Endometrium (tissue), 2 donors: ENCODE results near the gene ARFGAP3.
"Not testable (repeated sequence)": the region's sequence is repeated elsewhere in the genome, so short reads cannot be mapped to it uniquely, and the experiment has no call there.

Source experiments
- FAIRE-seq: peaks from 2 replicates; lab custom pipeline; 2012; peaks lifted over from hg19 to GRCh38; lab: Jason Lieb, UNC
- donor health status: control.
- donor health status: control.

ARFGAP3 gene

DNA sequence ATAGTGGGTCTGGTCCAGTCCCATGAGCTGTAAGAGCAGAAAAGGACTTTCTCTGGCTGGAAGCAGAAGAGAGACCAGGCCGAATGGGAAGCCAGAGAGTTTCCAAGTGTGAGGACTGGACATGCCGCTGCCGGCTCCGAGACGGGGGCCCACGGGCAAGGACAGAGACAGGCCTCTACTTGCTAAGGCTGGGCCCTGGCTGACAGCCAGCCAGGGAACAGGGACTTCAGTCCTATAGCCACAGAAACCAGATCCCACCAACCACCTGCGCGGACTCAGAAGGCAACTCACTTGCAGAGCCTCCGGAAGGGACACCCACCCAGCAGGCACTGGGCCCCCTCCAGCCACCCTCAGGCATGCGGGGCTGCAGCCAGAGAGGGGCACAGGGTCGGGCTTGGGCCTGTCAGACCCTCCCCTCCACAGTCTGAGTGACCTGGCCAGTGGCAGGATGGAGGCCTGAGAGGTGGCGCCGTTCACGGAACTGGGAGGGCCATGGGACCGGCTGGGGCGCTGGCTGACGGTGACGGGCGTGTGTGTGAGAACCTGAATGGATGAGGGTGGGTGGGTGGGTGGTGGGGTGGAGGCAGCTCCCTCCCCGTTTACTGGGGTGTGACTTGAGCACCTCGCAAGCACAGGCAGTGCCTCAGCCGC is 88.6 kb downstream of the ARFGAP3 start:
- FAIRE-seq = no peak

DNA sequence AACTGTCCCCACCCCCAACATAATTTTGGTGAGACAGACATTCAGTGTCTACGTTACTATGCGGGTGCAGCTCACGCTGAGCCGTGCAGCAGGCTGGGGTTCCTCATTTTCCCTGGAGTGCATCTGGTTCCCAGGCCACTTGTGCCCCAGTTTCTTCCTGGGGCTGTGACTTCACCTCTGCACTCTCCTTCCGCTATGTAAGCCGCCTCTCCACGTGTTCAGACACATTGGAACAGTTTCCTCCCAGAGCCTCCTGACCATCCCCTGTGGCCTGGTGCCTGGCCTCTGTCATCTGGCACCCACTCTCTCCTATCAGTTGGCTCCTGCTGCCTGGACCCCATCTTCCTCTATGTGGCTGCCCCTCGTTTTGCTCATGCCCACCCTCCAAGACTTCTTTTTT is 90.2 kb downstream of the ARFGAP3 start:
- no peak for FAIRE-seq

DNA sequence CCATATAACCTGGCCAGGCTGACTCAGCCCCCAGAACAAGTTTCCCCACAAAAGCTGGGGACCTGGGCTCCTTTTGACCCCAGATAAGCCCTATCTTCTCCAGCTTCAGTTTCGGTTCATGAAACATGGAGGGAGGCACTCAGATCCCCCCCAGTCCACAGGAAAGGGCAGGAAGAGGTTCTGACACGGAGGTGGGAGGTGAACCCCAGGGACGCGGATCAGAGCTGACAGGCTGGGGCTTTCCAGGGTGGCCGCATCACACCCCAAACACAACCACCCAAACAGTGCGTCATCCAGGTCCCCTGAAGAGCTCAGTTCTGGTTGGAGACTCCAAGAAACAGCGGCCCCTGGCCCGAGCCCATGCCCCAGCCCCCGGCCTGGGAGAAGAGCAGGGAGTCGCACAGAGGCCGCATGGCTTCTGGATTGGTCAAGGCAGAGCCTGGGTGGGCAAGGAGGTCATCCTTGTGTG is 92.1 kb downstream of the ARFGAP3 start:
- FAIRE-seq = no peak

DNA sequence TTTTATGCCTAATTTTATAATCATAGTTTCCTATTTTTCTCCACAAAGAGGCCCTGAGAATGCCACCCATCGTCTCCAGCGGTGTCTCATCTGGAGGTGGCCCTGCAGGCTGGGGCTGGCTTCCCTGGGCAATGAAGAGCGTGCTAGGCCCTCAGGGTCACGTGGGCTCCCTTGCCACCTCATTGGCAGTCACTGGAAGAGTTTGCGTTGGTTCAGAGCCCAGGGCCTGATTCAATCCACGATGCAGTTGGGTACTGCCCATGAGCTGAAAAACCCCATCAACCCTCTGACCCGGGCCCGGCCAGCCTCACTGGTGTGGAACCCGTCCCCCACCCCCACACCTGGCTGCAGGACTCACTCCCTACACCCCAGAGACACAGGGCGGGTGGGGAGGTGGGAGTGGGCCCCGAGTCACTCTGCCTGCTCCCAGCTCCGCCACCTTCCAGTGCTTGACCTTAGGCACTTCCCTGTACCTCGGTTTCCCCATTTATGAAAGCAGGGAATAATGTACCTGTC is 93.0 kb downstream of the ARFGAP3 start:
- FAIRE-seq = no peak

DNA sequence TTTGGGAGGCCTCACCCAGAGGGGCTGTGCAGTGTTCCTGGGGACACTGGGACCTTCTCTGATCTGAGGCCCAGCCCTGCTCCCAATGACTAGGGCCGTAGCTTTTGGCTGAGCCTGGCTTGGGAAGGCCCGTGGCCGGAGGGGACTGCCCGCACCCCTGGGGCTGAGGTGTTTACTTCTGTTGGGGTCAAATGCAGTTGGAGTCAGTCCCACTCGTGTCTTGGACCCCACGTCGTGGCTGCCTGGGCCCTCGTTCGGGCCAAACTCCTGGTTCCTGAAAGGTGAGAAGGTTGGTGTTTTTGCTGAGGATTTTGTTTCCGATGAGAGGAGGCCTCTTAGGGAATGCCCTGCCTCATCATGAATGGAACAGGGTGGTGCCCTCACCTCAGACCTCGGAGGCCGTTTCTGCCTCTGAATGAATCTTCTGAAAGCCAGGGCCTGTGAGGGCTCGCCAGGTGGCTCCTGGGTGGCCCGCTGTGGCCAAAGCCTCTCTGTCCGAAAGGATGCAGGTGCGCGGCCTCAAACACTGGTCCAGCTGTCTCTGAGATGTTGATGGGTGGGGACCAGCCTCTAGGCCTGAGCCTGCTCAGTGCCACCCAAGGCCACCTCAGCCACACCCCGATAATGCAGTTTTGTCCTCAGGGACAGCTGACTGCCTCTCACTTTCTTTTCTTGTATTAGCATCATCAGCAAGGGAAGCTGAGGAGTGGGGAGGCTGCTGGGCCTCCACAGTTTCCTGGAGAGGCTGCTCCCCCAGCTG is 96.1 kb downstream of the ARFGAP3 start:
- no peak for FAIRE-seq

DNA sequence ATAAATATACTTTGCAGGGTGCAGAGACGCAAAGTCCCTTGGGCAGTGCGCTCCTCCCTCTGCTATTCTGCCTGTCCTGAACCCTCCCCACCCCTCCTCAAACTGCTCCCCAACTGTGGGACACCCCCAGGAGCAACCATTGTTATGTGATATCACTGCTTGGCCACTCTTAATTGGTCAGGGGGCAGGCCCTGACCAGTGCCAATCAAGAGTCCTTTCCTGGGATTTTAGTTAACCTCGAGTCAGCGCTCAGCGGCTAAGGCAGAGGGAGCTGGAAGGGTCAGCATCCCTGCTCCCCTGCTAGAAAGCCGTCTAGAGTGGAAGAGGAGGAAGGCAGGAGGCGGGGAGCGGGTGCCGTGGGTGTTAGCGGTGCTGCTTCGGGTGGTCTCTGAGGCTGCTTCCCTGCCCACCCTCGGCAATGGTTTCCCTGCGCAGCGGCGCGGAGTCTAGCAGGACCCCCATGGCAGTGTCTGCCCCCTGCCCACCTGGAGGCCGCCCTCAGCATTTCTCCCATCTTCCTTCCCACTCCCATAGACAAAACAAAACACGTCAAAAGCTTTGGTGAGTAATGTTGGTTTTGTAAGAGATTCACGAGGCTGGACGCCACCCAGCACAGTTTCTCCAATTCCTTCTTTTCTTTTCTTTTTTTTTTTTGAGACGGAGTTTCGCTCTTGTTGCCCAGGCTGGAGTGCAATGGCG is 98.0 kb downstream of the ARFGAP3 start:
- no peak for FAIRE-seq

DNA sequence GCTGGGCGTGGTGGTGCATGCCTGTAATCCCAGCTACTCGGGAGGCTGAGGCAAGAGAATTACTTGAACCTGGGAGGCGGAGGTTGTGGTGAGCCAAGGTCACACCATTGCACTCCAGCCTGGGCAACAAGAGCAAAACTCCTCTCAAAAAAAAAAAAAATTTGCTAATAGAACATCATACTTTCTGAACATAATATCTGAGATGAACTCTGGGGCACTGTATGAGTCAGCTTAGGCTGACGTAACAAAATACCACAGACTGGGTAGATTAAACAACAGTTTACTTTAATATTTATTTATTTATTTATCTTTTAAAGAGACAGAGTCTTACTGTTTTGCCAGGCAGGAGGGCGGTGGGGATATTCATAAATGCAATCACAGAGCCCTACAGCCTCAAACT is 101.5 kb downstream of the ARFGAP3 start:
- FAIRE-seq = not testable (repeated sequence)

DNA sequence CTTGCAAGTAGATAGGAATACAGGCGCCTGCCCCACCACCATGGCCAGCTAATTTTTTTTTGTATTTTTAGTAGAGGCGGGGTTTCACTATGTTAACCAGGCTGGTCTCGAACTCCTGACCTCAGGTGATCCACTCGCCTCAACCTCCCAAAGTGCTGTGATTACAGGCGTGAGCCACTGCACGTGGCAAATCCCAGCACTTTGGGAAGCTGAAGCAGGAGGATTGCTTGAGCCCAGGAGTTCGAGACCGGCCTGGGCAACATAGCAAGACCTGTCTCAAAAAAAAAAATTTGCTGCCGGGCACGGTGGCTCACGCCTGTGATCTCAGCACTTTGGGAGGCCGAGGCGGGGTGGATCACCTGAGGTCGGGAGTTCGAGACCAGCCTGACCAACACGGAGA is 102.0 kb downstream of the ARFGAP3 start:
- FAIRE-seq = not testable (repeated sequence)

DNA sequence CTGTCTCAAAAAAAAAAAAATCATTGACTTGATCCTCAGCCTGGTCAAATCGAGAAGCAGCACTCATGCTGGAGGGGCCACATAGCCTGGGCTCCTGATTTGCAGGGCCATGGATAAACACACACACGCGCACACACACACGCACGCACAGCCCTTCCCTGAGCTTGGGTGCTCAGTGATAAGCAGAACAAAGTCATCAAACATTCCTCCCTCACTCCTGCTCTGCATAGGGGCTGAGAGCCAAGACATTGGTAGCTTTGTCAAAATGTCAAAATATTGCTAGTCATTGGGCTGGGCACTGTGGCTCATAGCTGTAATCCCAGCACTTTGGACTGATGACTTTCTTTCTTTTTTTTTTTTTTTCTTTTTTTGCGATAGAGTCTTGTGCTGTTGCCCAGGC is 102.4 kb downstream of the ARFGAP3 start:
- no peak for FAIRE-seq

DNA sequence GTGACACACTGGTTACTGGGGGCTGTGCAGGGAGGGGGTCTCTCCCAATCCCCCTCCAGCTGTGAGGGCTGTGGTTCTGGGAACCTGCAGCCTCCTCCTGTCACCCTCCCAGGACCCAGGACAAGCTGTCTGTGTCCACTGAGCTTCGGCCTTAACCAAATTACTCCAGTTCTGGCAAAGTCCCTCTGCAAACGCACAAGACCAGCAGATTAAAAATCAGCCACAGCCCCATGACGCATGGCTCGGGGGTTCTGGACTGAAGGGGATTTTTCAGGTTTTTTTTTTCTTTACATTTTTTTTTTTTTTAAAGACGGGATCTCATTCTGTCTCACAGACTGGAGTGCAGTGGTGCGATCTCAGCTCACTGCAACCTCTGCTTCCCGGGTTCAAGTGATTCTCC is 104.2 kb downstream of the ARFGAP3 start:
- FAIRE-seq = no peak

DNA sequence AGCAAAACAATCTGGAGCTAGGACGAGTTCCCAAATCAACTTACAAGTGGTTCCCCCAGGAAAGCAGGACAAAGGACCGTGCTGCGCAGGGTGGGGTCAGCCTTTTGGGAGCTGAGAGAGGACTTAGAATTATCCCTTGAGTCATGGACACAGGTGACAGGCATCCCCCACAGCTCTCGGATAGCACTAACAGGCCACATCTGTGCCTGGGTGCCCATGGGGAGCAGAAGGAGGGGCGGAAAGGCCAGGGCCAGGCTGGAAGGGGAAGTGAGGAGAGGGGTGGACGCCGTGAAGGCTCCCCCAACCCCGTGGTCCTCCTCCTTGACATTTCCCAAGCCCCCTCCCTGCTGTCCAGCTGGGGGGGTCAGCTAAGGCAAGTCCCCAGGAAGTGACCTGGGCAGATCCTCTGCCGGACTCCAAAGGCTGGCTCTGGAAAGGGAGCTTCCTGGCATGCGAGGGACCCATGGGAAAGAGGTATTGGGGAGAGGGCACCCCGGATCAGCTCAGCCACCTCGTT is 104.8 kb downstream of the ARFGAP3 start:
- FAIRE-seq = no peak

DNA sequence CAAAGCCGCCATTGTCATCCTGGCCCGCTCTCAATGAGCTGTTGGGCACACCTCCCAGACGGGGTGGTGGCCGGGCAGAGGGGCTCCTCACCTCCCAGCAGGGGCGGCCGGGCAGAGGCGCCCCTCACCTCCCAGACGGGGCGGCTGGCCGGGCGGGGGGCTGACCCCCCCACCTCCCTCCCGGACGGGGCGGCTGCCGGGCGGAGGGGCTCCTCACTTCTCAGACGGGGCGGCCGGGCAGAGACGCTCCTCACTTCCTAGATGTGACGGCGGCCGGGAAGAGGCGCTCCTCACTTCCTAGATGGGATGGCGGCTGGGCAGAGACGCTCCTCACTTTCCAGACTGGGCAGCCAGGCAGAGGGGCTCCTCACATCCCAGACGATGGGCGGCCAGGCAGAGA is 106.7 kb downstream of the ARFGAP3 start:
- not testable (repeated sequence) for FAIRE-seq

DNA sequence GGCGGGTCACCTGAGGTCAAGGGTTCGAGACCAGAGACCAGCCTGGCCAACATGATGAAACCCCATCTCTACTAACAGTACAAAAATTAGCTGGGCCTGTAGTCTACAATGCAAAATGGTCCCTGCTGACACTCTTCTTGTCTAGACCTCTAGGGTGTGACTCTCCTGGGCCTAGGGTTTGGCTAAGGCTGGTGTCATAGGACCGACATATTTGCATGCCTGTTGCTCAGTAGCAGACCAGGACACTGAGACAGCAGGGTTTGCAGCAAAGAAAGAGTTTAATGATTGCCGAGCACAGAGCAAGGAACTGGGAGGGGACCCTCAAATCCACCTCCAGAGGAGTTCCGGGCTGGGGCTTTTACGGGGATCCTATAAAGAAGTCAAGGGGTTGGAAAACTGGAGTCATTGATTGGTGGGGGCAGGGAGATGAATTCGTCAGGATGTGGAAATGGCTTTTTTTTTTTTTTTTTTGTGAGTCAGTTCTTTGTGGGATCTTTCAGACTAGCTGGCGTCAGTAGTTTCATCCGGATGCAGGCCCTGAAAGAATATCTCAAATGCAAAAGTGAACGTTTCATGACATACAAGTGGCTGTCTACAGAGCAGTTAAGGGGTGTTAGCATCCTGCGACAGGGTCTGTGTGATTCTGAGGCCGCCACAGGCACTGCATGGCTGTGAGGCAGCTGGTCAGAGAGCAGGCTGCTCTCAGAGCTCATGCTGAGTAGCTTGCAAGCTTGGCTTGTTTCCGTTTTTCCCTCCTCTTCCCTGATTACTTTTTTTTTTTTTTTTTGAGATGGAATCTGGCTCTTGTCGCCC is 109.2 kb downstream of the ARFGAP3 start:
- FAIRE-seq = no peak
